Uterus (tissue), 2 donors: ENCODE results near the gene KHK.

ENCODE experiments used
- POLR2A ChIP-seq, 2 donors: fragments of 450-650 bp; IDR thresholded peaks; one replicate each; pipeline ENCODE4 v1.6.1; 2016; ENCODE audit warnings: antibody characterized with exemption in 2 of 2, mild to moderate bottlenecking in 1 of 2, moderate library complexity in 1 of 2
- TF ChIP-seq, protein P1 (sequence below), 4 experiments: fragments of 200-600 bp in 2 of 4; fragments of 450-650 bp in 2 of 4; sonication (generic) in 2 of 4; IDR thresholded peaks; one replicate each; pipeline ENCODE4 v1.5.1; 2016 to 2019; ENCODE audit warnings: antibody characterized with exemption in 4 of 4, mild to moderate bottlenecking in 2 of 4, moderate library complexity in 1 of 4

DNA sequence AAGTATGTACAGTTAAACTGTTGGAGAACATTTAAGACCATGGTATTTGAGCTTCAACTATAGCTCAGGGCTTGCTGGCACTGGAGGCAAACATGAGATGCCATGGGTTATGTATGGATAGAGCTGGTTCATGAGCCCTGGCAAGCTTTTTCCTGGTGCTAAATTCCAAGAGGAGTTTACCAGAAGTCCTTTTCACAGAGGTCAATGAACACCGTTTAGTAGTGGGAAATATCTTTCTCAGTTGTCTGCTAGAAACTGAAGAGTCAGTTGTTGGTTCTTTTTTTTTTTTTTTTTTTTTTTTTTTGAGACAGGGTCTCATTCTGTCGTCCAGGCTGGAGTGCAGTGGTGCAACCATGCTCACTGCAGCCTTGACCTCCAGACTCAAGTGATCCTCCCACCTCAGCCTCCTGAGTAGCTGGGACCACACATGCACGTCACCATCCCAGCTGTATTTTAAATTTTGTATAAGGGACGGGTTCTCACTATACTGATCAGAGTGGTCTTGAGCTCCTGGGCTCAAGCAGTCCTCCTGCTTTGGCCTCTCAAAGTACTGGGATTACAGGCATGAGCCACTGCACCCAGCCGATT, 1.3 kb downstream of the KHK start:
- TF ChIP-seq, protein P1, sequence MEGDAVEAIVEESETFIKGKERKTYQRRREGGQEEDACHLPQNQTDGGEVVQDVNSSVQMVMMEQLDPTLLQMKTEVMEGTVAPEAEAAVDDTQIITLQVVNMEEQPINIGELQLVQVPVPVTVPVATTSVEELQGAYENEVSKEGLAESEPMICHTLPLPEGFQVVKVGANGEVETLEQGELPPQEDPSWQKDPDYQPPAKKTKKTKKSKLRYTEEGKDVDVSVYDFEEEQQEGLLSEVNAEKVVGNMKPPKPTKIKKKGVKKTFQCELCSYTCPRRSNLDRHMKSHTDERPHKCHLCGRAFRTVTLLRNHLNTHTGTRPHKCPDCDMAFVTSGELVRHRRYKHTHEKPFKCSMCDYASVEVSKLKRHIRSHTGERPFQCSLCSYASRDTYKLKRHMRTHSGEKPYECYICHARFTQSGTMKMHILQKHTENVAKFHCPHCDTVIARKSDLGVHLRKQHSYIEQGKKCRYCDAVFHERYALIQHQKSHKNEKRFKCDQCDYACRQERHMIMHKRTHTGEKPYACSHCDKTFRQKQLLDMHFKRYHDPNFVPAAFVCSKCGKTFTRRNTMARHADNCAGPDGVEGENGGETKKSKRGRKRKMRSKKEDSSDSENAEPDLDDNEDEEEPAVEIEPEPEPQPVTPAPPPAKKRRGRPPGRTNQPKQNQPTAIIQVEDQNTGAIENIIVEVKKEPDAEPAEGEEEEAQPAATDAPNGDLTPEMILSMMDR (IDR thresholded peaks at IDR 0.05): no peak
- no peak for TF ChIP-seq POLR2A (IDR thresholded peaks at IDR 0.05)
